Measurements from ENCODE around the gene CCSER1.
"Not testable (repeated sequence)": the region's sequence is repeated elsewhere in the genome, so short reads cannot be mapped to it uniquely, and the experiment has no call there.

DNA sequence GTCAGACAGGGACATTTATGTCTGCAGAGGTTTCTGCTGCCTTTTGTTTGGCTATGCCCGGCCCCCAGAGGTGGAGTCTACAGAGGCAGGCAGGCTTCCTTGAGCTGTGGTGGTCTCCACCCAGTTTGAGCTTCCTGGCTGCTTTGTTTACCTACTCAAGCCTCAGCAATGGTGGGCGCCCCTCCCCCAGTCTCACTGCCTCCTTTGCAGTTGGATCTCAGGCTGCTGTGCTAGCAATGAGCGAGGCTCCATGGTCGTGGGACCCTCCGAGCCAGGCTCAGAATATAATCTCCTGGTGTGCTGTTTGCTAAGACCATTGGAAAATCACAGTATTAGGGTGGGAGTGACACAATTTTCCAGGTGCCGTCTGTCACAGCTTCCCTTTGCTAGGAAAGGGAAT lies 578.3 kb downstream of the CCSER1 start:
- not testable (repeated sequence) for TF ChIP-seq EZH2phosphoT487 (IDR thresholded peaks at IDR 0.05; ENCODE audit: borderline replicate concordance, low read length)
- TF ChIP-seq, protein P1, sequence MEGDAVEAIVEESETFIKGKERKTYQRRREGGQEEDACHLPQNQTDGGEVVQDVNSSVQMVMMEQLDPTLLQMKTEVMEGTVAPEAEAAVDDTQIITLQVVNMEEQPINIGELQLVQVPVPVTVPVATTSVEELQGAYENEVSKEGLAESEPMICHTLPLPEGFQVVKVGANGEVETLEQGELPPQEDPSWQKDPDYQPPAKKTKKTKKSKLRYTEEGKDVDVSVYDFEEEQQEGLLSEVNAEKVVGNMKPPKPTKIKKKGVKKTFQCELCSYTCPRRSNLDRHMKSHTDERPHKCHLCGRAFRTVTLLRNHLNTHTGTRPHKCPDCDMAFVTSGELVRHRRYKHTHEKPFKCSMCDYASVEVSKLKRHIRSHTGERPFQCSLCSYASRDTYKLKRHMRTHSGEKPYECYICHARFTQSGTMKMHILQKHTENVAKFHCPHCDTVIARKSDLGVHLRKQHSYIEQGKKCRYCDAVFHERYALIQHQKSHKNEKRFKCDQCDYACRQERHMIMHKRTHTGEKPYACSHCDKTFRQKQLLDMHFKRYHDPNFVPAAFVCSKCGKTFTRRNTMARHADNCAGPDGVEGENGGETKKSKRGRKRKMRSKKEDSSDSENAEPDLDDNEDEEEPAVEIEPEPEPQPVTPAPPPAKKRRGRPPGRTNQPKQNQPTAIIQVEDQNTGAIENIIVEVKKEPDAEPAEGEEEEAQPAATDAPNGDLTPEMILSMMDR (IDR thresholded peaks at IDR 0.05; ENCODE audit: low read depth, low read length, poor library complexity, severe bottlenecking), result not testable (repeated sequence)
